ENCODE results near the gene ZNF84.

ZNF84 gene

DNA sequence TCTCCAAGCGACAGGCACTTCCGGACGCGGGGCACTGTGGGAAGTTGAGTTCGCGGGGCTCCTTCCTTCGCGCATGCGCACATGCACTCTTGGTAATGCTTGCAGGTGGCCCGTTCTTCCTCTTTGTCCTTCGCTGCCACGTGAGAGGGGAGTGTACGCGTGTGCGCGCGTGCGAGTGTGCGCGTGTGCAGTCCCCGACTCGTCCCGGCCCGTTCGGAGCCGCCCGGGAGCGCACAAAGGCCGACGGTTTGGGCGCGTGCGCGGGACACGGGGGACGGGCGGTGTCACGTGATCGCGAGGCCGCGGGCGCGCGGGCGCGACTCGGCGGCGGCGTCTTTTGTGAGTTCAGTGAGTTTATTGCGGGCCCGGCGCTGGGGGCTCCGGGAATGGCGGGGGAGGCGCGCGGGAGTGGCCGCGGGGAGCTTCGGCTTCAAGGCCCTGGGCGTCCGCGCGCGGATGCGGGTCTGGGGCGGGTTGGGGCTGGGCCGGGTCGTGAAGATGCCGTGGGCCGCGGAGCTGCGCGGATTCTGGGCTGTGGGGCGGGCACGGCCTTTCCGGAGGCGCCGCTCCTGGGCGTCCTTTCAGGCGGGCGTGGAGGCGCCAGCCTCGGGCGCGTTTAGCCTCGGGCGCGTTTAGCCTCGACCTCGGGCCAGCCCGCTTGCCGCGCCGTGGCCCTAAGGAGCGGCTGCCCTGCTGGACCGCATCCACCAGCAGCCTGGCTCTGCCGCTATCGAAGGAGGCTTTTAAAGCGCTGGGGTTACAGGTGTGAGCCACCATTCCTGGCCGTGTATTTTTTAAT, at the start of gene ZNF84:
Gene ZNF84 (plus strand): TSS at position 303 of the 799 bp plus-strand sequence. CDS start 3,959 bp downstream, outside the sequence.
- DNase-seq (ENCODE audit: low read depth): peak; percentile 94

DNA sequence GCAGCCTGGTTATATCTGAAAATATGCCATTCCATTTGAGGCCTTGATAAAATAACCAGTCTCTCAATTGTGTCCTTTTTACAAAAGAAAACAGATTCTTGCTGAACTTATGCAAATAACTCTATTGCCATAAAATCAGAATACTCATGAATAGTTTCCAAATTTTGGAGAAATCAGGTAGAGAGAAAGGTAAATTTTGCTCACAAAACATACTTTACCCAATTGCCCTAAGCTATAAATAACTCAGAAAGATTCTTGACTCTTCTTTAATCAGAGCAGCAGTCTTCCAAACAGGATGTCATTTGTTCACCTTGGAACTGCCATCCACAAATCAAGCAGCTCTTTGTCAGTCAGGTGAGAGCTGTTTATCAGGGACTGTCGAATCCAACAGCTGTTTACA, 38.6 kb upstream of the ZNF84 start:
- DNase-seq (ENCODE audit: low read depth): no peak

DNA sequence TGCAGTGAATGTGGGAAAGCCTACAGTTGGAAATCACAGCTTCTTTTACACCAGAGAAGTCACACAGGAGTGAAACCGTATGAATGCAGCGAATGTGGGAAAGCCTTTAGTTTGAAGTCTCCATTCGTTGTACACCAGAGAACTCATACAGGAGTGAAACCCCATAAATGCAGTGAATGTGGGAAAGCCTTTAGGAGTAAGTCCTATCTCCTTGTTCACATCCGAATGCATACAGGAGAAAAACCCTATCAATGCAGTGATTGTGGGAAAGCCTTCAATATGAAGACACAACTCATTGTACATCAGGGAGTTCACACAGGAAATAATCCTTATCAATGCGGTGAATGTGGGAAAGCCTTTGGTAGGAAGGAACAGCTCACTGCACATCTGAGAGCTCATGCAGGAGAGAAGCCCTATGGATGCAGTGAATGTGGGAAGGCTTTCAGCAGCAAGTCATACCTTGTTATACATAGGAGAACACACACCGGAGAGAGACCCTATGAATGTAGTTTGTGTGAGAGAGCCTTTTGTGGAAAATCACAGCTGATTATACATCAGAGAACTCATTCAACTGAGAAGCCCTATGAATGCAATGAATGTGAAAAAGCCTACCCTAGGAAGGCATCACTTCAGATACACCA, 26.5 kb upstream of the ZNF84 start:
- DNase-seq (ENCODE audit: low read depth): no peak

DNA sequence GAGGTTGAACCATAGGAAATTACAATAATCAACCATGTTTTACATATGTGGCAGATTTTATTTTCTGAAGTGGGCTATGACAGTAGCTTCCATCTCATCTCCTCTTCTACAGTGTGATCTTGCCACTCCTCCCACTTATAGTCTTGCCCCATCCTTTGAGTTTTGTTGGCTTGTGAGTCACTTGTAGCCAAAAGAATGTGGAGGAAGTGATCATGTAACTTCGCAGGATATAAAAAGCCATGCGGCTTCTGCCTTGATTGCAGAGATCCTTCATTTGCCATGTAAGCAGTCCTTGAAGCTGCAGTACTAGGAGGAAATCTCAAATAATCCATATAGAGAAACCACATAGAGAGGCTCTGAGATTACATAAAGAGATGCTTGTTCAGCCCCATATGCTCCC, 13.7 kb upstream of the ZNF84 start:
- DNase-seq (ENCODE audit: low read depth): no peak

DNA sequence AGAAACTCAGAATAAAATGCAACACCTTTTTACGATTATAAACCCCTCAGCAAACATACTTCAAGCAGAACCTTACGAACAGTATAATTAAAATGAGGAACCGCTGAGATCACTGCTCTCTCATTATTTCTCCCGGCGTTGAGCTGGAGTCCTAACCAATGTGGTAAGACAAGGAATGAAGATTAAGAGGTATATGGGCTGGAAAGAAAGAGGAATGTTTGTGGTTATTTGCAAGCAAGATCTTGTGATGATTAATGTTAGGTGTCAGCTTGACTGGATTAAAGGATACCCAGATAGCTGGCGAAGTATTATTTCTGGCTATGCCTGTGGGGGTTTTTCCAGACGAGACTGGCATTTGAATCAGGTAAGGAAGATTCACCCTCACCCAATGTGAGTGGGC, 10.3 kb upstream of the ZNF84 start:
- DNase-seq (ENCODE audit: low read depth): no peak

DNA sequence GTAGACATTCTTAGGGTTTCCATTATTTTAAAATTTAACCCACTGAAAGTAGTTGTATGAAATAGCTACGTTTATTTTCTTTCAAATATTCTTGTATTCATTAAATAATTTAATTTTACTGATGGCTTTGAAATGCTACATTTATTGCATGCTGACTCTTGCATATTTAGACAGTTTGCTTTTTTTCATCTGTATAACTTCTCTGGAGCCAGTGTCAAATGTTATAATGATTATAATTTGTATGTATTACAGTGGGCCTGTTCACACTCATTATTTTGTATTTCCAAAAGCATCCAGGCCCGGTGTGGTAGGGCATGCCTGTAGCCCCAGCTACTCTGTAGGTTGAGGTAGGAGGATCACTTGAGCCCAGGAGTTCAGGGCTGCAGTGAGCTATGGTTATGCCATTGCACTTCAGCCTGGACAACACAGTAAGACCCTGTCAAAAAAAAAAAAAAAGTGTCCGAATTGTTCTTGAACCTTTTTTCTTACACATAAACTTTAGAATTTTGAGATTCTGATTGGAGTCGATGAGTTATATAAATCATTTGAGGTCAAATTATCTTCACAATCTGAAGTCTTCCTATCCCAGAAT, 905 bp downstream of the ZNF84 start:
- DNase-seq (ENCODE audit: low read depth): no peak

DNA sequence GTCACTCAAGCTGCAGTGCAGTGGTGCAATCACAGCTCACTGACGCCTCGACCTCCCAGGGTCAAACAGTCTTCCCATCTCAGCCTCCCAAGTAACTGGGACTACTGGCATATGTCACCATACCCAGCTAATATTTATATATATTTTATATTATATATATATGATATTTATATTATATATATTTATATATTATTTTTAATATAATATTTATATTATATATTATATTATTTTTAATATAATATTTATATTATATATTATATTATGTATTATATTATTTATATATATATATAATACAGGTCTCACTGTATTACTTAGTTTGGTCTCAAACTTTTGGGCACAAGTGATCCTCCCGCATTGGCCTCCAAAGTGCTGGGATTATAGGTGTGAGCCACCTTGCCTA, 9.4 kb downstream of the ZNF84 start:
- DNase-seq (ENCODE audit: low read depth): no peak

DNA sequence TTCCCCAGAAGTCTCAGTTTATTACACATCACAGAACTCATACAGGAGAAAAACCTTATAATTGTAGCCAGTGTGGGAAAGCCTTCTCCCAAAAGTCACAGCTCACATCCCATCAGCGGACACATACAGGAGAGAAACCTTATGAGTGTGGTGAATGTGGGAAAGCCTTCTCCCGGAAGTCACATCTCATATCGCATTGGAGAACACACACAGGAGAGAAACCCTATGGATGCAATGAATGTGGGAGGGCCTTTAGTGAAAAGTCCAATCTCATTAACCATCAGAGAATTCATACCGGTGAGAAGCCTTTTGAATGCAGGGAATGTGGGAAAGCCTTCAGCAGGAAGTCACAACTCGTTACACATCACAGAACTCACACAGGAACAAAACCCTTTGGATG, 20.1 kb downstream of the ZNF84 start:
- no peak for DNase-seq (ENCODE audit: low read depth)

DNA sequence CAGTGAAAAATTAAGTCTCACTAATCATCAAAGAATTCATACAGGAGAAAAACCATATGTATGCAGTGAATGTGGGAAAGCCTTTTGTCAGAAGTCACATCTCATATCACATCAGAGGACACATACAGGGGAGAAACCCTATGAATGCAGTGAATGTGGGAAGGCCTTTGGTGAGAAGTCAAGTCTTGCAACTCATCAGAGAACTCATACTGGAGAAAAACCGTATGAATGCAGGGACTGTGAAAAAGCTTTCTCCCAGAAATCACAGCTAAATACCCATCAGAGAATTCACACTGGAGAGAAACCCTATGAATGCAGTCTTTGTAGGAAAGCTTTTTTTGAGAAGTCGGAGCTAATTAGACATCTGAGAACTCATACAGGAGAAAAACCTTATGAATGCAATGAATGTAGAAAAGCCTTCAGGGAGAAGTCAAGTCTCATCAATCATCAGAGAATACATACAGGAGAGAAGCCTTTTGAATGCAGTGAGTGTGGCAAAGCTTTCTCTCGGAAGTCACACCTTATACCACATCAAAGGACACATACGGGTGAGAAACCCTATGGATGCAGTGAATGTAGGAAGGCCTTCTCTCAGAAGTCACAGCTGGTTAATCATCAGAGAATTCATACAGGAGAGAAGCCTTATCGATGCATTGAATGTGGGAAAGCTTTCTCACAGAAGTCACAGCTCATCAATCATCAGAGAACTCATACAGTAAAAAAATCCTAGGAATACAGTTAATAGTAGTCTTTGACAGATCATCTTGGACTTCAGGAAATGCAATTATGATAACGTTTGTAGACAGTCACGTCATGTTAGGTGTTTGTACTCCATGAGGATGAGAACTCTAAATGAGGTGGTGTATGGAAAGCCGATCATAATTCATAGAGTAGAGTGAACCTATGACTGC, 21.1 kb downstream of the ZNF84 start:
- no peak for DNase-seq (ENCODE audit: low read depth)

DNA sequence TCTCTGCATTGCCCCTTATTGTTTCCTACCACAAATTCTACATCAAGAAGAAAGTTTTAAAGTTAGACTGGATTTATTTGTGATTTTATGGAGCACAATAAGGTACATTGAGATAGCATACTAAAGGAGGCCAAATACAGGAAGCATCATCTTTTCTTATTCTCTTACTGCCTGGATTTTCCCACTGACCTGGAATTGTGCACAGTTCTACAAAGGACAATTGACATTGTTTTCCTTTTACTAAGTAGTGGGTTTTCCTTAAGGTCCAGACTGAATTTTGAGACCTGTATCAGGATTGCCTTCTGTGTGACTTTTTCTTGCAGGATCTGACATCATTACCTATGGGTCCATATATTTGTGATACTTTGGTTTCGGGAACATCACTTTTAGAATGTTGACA, 24.6 kb downstream of the ZNF84 start:
- no peak for DNase-seq (ENCODE audit: low read depth)

DNA sequence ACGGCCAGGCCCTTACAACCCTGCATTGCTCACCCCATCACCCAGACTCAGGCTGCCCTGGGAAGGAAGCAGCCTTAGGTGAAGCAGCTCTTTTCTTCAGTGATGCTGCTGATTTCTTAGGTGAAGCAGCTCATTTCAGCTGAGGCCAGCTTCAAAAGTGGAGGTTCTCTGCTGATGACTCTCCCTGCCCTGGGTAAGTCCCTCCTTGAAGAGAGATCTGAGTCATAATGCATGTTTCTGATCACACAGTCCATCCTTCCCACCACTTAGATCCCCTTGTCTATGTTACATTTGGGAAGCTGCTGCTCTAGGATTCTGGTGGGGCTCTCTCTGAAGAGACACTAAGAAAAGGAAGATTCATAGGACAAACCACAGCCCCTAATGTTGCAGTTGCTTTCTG, 26.2 kb downstream of the ZNF84 start:
- no peak for DNase-seq (ENCODE audit: low read depth)

DNA sequence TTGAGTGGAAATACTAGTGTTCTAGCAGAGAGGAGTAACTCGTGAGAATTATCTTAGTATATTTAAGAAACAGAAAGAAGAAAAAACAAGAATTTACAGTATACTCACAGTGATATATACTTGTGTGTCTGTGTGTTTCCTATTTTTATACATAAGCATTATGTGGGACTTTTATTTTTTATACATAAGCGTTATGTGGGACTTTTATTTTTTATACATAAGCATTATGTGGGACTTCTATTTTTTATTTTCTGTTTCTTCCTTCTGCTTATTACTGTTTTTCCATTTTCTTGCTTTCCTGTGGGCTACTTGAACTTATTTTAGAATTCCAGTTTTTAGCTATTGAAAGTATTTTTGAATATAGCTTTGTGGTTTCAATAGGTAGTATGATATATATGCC, 36.5 kb downstream of the ZNF84 start:
- DNase-seq (ENCODE audit: low read depth): no peak

DNA sequence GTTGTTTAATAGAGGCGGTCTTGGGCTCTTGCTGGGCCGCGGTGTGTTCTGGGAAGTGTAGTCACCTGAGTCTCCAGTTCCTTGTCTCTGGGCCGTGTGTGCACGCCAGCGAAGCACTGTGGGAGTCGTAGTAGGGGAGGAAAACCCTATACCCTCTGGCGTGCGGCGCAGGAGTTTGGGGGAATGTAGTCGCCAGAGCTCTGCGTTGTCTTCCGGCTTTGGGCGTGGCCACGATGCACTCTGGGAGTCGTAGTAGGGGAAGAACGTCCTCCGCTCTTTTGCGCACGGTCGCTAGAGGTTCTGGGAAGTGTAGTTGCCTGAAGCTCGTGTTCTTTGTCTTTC, 42.7 kb downstream of the ZNF84 start:
- peak; percentile 92 for DNase-seq (ENCODE audit: low read depth)

DNA sequence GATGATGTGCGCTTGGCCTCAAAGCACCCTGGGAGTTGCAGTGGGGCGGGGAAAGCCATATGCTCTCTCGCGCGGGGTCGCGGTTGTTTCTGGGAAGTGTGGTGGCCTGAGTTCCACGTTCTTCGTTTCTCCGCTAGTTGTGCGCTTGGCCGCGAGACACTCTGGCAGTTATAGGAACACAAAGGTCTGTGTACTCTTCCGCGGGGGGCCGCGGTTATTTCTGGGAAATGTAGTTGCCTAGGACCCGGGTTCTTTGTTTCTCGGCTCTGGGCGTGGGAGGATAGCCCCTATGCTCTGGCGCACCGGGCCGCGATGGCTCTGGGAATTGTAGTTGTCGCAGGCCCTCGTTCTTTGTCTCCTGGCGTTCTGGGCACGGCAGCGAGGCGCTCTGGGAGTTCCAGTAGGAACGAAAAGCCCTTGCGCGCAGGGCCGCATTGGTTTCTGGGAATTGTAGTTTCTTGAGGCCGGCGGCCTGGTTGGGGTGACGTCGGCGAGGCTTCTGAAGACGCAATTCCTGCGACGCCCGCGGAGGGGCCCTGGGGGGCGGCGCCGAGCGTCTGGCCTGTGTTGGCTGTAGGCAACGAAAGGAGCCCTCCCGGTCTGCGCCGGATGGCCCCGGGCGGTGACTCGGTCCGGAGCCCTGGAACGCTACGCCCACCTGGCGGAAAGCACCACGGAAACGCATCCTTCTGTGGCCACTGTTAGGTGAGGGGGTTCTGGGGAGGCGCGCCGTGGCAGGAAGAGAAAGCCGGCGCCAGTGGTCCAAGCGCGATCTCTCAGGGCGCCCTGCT, 43.3 kb downstream of the ZNF84 start, which contains the start of gene ZNF140:
Gene ZNF140 (plus strand): TSS at position 556 of the 791 bp plus-strand sequence. CDS start 398 bp downstream, outside the sequence.
- DNase-seq (ENCODE audit: low read depth): peak; percentile 91

DNA sequence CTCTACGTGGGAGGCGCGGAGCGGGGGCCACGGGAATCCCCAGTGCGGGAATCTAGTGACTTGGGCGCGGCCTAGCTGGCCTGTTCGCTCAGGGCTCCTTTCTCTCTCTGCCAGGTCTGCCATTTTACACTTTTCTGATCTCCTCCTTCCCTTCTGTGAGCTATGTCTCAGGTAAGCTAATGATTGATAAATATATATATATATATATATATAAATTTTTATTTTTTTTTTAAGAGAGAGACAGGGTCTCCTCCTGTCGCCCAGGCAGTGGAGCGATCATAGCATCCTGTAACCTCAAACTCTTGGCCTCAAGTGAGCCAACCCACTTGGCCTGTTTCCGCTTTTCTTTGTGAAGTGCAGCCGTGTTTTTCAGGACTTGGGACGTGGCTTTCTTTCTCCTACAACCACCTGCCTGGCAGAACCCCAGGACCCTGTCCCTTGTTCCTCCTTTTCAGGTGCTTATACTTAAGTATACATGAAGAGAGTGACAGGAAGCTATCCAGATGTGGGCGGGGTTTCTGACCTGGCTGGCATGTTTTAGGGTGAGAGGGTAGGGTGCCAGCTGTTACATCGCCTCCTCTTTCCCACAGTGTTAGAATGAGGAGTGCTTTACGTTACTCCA, 44.0 kb downstream of the ZNF84 start:
- no peak for DNase-seq (ENCODE audit: low read depth)

DNA sequence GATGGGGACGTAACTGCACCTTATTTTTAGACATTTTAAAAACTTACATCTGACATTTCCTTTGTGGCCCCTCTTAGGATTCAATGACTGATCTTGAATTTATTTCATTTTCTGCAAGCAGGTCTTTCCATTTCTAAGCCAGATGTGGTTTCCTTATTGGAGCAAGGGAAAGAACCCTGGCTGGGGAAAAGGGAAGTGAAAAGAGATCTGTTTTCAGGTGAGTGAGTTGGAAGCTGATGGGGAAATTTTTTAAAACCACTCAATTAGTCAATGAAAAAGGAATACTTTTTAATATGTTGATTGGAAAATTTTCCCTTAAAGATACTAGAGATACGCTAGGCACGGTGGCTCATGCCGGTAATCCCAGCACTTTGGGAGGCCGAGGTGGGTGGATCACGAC, 46.0 kb downstream of the ZNF84 start:
- DNase-seq (ENCODE audit: low read depth): no peak

DNA sequence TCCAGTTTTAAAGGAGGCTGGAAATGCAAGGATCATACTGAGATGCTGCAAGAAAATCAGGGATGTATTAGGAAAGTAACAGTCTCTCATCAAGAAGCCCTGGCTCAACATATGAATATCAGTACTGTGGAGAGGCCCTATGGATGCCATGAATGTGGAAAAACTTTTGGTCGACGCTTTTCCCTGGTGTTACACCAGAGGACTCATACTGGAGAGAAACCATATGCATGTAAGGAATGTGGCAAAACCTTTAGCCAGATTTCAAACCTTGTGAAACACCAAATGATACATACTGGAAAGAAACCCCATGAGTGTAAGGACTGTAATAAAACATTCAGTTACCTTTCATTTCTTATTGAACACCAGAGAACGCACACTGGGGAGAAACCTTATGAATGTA, 68.3 kb downstream of the ZNF84 start:
- DNase-seq (ENCODE audit: low read depth): no peak

DNA sequence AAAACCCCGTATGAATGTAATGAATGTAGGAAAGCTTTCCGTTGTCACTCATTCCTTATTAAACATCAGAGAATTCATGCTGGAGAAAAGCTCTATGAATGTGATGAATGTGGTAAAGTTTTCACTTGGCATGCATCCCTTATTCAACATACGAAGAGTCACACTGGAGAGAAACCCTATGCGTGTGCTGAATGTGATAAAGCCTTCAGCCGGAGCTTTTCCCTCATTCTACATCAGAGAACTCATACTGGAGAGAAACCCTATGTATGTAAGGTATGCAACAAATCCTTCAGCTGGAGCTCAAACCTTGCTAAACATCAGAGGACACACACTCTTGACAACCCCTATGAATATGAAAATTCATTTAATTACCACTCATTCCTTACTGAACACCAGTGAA, 68.9 kb downstream of the ZNF84 start:
- no peak for DNase-seq (ENCODE audit: low read depth)

DNA sequence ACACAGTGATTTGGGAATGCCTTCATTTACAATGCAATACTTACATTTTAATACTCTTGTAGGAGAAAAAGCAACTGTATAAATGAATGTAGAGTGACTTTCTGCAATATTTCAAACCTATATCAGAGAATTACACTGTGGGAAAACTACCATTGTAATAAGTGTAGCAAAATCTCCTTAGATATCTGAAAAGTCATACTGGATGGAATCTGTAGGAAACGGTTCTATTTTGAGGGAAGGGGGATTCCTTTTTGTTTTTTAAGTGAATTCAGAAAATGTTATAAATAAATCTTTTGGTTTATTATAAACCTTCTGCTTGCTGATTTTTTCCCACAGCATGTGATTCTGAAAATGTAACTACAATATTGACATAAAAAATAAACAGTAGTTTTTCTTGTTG, 69.8 kb downstream of the ZNF84 start:
- DNase-seq (ENCODE audit: low read depth): no peak

DNA sequence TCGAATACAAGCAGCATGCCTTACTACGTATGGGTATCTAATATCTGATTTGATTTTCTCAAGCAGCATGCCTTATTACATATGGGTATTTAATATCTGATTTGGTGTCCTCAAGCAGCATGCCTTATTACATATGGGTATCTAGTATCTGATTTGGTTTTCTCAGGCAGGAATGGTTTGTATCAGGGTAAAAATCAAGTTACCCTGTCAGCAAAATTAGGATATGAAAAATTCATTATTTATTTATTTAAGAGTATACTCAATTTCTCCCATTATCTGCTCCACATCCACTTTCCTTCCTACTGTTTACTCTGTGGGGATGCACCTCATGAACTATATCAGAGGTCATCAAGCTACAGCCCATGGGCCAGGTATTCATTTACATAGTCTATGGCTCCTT, 70.8 kb downstream of the ZNF84 start:
- DNase-seq (ENCODE audit: low read depth): no peak
